A673 (cell line): ENCODE results near the gene SLC27A1. TPM values are rescaled to one million over a fixed set of nuclear protein-coding genes. Genes with fewer than 3 reads are reported as not detected.
"Not testable (repeated sequence)": the region's sequence is repeated elsewhere in the genome, so short reads cannot be mapped to it uniquely, and the experiment has no call there.

Experiments used
- BruUV-seq: library from RNA; stranded (reverse); fragments of 400-500 nt; replicated peaks from 2 replicates; lab custom pipeline; 2021; lab: Mats Ljungman, UMichigan
- CTCF ChIA-PET: fragments of 300-600 bp; sonication (Branson Sonifier 250); formaldehyde crosslinking; loops from one replicate; lab custom pipeline; 2022; ENCODE audit warnings: antibody characterized with exemption; lab: Charles Lee
- POLR2A ChIA-PET: fragments of 300-600 bp; sonication (Branson Sonifier 250); formaldehyde crosslinking; loops from one replicate; lab custom pipeline; 2022; ENCODE audit warnings: antibody characterized with exemption; ENCODE audit not compliant: low non-redundant PET; lab: Charles Lee
- DNase-seq: peaks from one replicate; pipeline ENCODE4 v3.0.0-alpha.2; 2015; ENCODE audit warnings: low spot score
- H3K27ac ChIP-seq: fragments of 200-600 bp; sonication (generic); 2 replicates; pipeline ENCODE4 v1.5.1; 2016; ENCODE audit warnings: mixed run types, low read depth, mild to moderate bottlenecking, mixed read lengths, antibody characterized with exemption, low read length; ENCODE audit not compliant: poor library complexity, severe bottlenecking
- H3K27me3 ChIP-seq: fragments of 200-600 bp; sonication (generic); replicated peaks from 2 replicates; pipeline ENCODE4 v1.6.1; 2017; ENCODE audit warnings: mixed run types, low read depth, mild to moderate bottlenecking, mixed read lengths, antibody characterized with exemption, low read length; ENCODE audit not compliant: insufficient read depth, poor library complexity
- H3K36me3 ChIP-seq: fragments of 200-600 bp; sonication (generic); 2 replicates; pipeline ENCODE4 v1.6.1; 2016; ENCODE audit warnings: mixed run types, mild to moderate bottlenecking, mixed read lengths, antibody characterized with exemption, low read length; ENCODE audit not compliant: insufficient read depth, poor library complexity, severe bottlenecking
- H3K4me1 ChIP-seq: fragments of 200-600 bp; sonication (generic); 2 replicates; pipeline ENCODE4 v1.6.1; 2017; ENCODE audit warnings: mixed run types, mild to moderate bottlenecking, mixed read lengths, antibody characterized with exemption, low read length; ENCODE audit not compliant: insufficient read depth, poor library complexity, severe bottlenecking
- H3K4me3 ChIP-seq: fragments of 200-600 bp; sonication (generic); 2 replicates; pipeline ENCODE4 v1.5.1; 2016; ENCODE audit warnings: low read depth, mixed run types, mild to moderate bottlenecking, mixed read lengths, low read length; ENCODE audit not compliant: poor library complexity, severe bottlenecking
- H3K9me3 ChIP-seq: fragments of 200-600 bp; sonication (generic); 2 replicates; pipeline ENCODE4 v1.6.1; 2016; ENCODE audit warnings: mixed run types, low read depth, mild to moderate bottlenecking, mixed read lengths, antibody characterized with exemption, low read length; ENCODE audit not compliant: poor library complexity, severe bottlenecking
- CTCF ChIP-seq: fragments of 300-800, 200-600 bp; sonication (generic); conservative IDR thresholded peaks from 2 replicates; pipeline ENCODE4 v1.5.1; 2017; ENCODE audit warnings: low read depth, mild to moderate bottlenecking, antibody characterized with exemption, low read length, moderate library complexity, mixed read lengths
- EZH2 ChIP-seq: fragments of 200-600 bp; sonication (generic); IDR thresholded peaks from 2 replicates; pipeline ENCODE4 v1.6.1; 2017; ENCODE audit warnings: borderline replicate concordance, low read depth, mild to moderate bottlenecking, mixed read lengths, antibody characterized with exemption, low read length; ENCODE audit not compliant: poor library complexity, severe bottlenecking
- intact Hi-C: fragments of 100-400 bp; cut with micrococcal nuclease; formaldehyde crosslinking; loops from one replicate; pipeline ENCODE4 v1.10.0; 2022; ENCODE audit not compliant: unreplicated experiment
- total RNA-seq: library from RNA; stranded (reverse); gene quantifications from 2 replicates; pipeline ENCODE4 v1.2.3, GENCODE V29; 2021

The SLC27A1 gene
- total RNA-seq, 1 experiment from 2014 or later: 3.0 TPM

GRCh38 chr19:17549085-17549740, 78.9 kb downstream of the SLC27A1 start:
- H3K36me3 ChIP-seq: no peaks in the 10 kb centered on the region
- H3K9me3 ChIP-seq: no peaks in the 10 kb centered on the region
- H3K4me1 ChIP-seq: peaks cover 17% of the 10 kb centered on the region
- DNase-seq: no peak
- no TSS peak for BruUV-seq
- ChIA-PET CTCF (no interaction called here), POLR2A (interaction anchor here (0.6 kb wide), 1 partner anchor 496 kb away, joined by 3 read pairs; no protein-coding TSS in a partner anchor)
- no peaks in the 10 kb centered on the region for H3K27me3 ChIP-seq
- no peak overlapping the region for H3K4me3 ChIP-seq
- no peak overlapping the region for H3K27ac ChIP-seq
- intact Hi-C loops: no loop called here
- TF ChIP-seq CTCF (no peak), EZH2 (no peak)

DNA sequence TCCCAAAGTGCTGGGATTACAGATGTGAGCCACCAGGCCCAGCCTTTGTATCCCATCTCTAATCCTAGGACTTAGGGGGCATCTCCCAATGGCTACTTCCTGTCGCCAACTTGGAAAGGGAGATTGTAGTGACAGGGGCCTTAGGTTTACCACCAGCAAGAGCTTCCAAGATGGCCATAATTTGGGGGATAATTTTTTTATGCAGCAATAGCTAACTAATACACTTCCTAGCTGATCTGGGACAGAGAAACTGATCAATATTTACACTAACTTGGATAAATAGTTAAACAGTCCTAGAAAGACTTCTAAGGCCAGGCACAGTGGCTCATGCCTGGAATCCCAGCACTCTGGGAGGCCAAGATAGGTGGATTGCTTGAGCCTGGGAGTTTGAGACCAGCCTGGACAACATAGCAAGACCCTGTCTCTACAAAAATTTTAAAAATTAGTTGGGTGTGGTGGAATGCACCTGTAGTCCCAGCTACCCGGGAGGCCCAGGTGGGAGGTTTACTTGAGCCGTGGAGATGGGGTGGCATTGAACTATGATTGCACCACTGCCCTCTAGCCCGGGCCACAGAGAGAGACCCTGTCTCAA, 79.8 kb downstream of the SLC27A1 start:
- H3K9me3 ChIP-seq: no peaks in the 10 kb centered on the region
- ChIA-PET CTCF (no interaction called here), POLR2A (no interaction called here)
- intact Hi-C loops: no loop called here
- H3K4me1 ChIP-seq: peaks cover 23% of the 10 kb centered on the region
- H3K4me3 ChIP-seq: no peak overlapping the region
- no peaks in the 10 kb centered on the region for H3K36me3 ChIP-seq
- BruUV-seq: no TSS peak
- H3K27ac ChIP-seq: no peak overlapping the region
- DNase-seq: no peak
- no peaks in the 10 kb centered on the region for H3K27me3 ChIP-seq
- no peak for TF ChIP-seq EZH2
- TF ChIP-seq CTCF: no peak

DNA sequence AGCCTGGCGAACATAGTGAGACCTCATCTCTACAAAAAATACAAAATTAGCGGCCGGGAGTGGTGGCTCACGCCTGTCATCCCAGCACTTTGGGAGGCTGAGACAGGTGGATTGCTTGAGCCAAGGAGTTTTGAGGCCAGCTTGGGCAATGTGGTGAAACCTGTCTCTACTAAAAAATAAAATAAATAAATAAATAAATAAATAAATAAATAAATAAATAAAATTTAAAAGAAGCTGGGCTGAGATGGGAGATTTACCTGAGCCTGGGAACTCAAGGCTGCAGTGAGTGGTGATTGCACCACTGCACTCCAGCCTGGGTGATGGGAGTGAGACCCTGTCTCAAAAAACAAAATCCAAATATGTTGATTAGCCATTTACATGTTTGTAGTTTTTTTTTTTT, 82.4 kb downstream of the SLC27A1 start:
- intact Hi-C loops, POLR2A ChIA-PET, H3K36me3 ChIP-seq, BruUV-seq, H3K27me3 ChIP-seq, DNase-seq, H3K9me3 ChIP-seq: not testable (repeated sequence)
- CTCF ChIA-PET: interaction anchor here (0.6 to 1.2 kb wide), 2 partner anchors 21 to 239 kb away, joined by 3 to 6 read pairs; no protein-coding TSS in a partner anchor
- peaks cover 23% of the 10 kb centered on the region for H3K4me1 ChIP-seq
- H3K27ac ChIP-seq: peak overlapping the region; percentile 93
- peak overlapping the region; percentile 8 for H3K4me3 ChIP-seq
